CD4-positive, alpha-beta memory T cell (primary cell): Measurements from ENCODE around the gene ZNF609. TPM values are rescaled to one million over a fixed set of nuclear protein-coding genes. Genes with fewer than 3 reads are reported as not detected.
"Not testable (repeated sequence)": the region's sequence is repeated elsewhere in the genome, so short reads cannot be mapped to it uniquely, and the experiment has no call there.

Source experiments
- CTCF ChIA-PET: fragments of 350-600 bp; sonication (Branson Sonifier 250); formaldehyde crosslinking; loops from one replicate; lab custom pipeline; 2021; ENCODE audit warnings: inconsistent platforms; ENCODE audit not compliant: partially characterized antibody; lab: Charles Lee
- POLR2A ChIA-PET: fragments of 350-600 bp; sonication (Branson Sonifier 250); formaldehyde crosslinking; loops from one replicate; lab custom pipeline; 2021; ENCODE audit not compliant: partially characterized antibody; lab: Charles Lee
- DNase-seq, 5 donors: peaks; one replicate each; pipeline versions ENCODE4 v3.0.0 to v3.0.0-alpha.2; 2020 to 2022; ENCODE audit warnings: mixed read lengths in 1 of 5
- H3K27ac ChIP-seq: one replicate; pipeline ENCODE4 v1.7.0; 2013; ENCODE audit warnings: low read depth, low read length
- H3K27me3 ChIP-seq: 2 replicates; pipeline ENCODE4 v1.7.0; 2013; ENCODE audit warnings: mild to moderate bottlenecking, low read length, moderate library complexity; ENCODE audit not compliant: insufficient read depth
- H3K36me3 ChIP-seq: 2 replicates; pipeline ENCODE4 v1.7.0; 2013; ENCODE audit warnings: mild to moderate bottlenecking, low read length, moderate library complexity; ENCODE audit not compliant: insufficient read depth
- H3K4me1 ChIP-seq: 2 replicates; pipeline ENCODE4 v1.7.0; 2013; ENCODE audit warnings: mild to moderate bottlenecking, low read length, moderate library complexity; ENCODE audit not compliant: insufficient read depth
- H3K4me3 ChIP-seq, 2 donors: one replicate each; pipeline ENCODE4 v1.7.0; 2013; ENCODE audit warnings: low read length in 2 of 2, mild to moderate bottlenecking in 1 of 2
- H3K9me3 ChIP-seq, 2 donors: one replicate each; pipeline ENCODE4 v1.7.0; 2013; ENCODE audit warnings: low read length in 2 of 2, control low read depth in 1 of 2; ENCODE audit not compliant: control insufficient read depth in 1 of 2
- H3K27ac Mint-ChIP-seq, 7 donors: one replicate each; pipeline ENCODE4 v1.8.0; 2020 to 2021; ENCODE audit warnings: mixed read lengths in 7 of 7, mild to moderate bottlenecking in 6 of 7, inconsistent platforms in 3 of 7, moderate library complexity in 3 of 7
- H3K27me3 Mint-ChIP-seq, 2 donors: one replicate each; pipeline ENCODE4 v1.8.0; 2020 to 2021; ENCODE audit warnings: mixed read lengths in 2 of 2
- H3K36me3 Mint-ChIP-seq, 2 donors: one replicate each; pipeline ENCODE4 v1.8.0; 2020 to 2021; ENCODE audit warnings: mixed read lengths in 2 of 2, inconsistent platforms in 1 of 2, mild to moderate bottlenecking in 1 of 2
- H3K4me1 Mint-ChIP-seq, 4 donors: one replicate each; pipeline ENCODE4 v1.8.0; 2020 to 2021; ENCODE audit warnings: mixed read lengths in 4 of 4, mild to moderate bottlenecking in 1 of 4
- H3K4me3 Mint-ChIP-seq, 8 donors: one replicate each; pipeline ENCODE4 v1.8.0; 2020 to 2021; ENCODE audit warnings: mixed read lengths in 8 of 8, mild to moderate bottlenecking in 7 of 8, moderate library complexity in 6 of 8, inconsistent platforms in 3 of 8
- H3K9me3 Mint-ChIP-seq, 8 donors: one replicate each; pipeline ENCODE4 v1.8.0; 2020 to 2021; ENCODE audit warnings: mixed read lengths in 8 of 8, mild to moderate bottlenecking in 5 of 8, inconsistent platforms in 3 of 8, moderate library complexity in 1 of 8
- intact Hi-C: fragments of 100-400 bp; cut with micrococcal nuclease; formaldehyde crosslinking; loops from one replicate; pipeline ENCODE4 v1.15.1; 2023
- polyA plus RNA-seq, 2 donors: library from polyadenylated mRNA; unstranded; fragments of 300-500 nt; fragmentation: Illumina TruSeq; gene quantifications; one replicate each; pipeline ENCODE4 v1.2.3, GENCODE V29; 2021
- total RNA-seq, 2 experiments: library from RNA; stranded (reverse); gene quantifications; one replicate each; pipeline ENCODE4 v1.2.3, GENCODE V29; 2021

The ZNF609 gene
- total and polyA plus RNA-seq, 4 experiments from 2014 or later, result 1.4 to 56.9 (median 35.1) TPM

DNA sequence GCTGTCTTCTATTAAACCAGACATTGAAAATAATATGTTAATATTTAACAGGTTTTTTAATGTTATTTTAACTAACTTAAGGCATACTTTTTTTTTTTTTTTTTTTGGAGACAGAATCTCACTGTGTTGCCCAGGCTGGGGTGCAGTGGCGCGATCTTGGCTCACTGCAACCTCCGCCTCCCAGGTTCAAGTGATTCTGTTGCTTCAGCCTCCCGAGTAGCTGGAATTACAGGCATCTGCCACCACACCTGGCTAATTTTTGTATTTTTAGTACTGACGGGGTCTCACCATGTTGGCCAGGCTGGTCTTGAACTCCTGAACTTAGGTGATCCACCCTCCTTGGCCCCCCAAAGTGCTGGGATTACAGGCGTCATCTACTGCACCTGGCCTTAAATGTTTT is 147.0 kb downstream of the ZNF609 start:
- H3K27ac Mint-ChIP-seq, H3K36me3 Mint-ChIP-seq, H3K9me3 ChIP-seq, H3K27me3 ChIP-seq, intact Hi-C loops, H3K36me3 ChIP-seq, H3K27me3 Mint-ChIP-seq, H3K27ac ChIP-seq, DNase-seq, H3K9me3 Mint-ChIP-seq, CTCF ChIA-PET, H3K4me3 Mint-ChIP-seq, H3K4me3 ChIP-seq: not testable (repeated sequence)
- peaks cover 19 to 53% (median 39%) of the 10 kb centered on the region in 4 donors for H3K4me1 Mint-ChIP-seq
- peaks cover 25% of the 10 kb centered on the region for H3K4me1 ChIP-seq
- POLR2A ChIA-PET, result interaction anchor here (1.0 kb wide), 1 partner anchor 10 kb away, joined by 3 read pairs; no protein-coding TSS in a partner anchor

DNA sequence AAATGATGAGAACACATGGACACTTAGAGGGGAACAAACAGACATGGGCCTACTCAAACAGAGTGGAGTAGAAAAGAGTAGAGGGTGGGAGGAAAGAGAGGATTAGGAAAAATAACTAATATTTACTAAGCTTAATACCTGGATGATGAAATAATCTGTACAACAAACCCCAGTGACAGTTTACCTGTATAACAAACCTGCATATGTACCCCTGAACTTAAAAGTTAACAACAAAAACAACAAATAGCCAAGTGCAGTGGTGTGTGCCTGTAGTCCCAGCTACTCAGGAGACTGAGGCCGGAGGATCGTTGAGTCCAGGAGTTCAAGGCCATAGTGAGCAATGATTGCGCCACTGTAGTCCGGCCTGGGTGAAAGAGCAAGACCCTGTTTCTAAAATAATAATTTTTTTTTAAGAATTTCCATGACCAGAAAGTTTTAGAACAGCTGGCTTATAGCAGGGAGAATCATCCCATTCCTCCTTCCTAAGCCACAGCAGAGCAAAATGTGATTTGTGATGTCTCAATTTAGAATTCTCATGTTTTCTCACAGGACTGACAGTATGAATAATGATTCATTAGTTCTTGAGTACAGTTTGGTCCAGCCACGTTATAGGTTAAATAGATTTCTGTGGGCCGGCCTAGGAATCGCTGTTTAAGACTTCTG is 150.0 kb downstream of the ZNF609 start:
- Histone ChIP-seq H3K4me3 (no peak overlapping the region), H3K9me3 (no peaks in the 10 kb centered on the region), H3K36me3 (no peaks in the 10 kb centered on the region), H3K27me3 (no peaks in the 10 kb centered on the region), H3K4me1 (peaks cover 14% of the 10 kb centered on the region), H3K27ac (no peak overlapping the region)
- peaks cover 19 to 40% (median 30%) of the 10 kb centered on the region in 4 donors for H3K4me1 Mint-ChIP-seq
- ChIA-PET POLR2A (interaction anchor here (0.8 to 1.1 kb wide), 2 partner anchors 26 to 38 kb away, joined by 3 read pairs; no protein-coding TSS in a partner anchor), CTCF (interaction anchor here (0.9 to 1.4 kb wide), 2 partner anchors 13 to 17 kb away, joined by 3 to 4 read pairs; no protein-coding TSS in a partner anchor)
- DNase-seq, result no peak
- H3K9me3 Mint-ChIP-seq, result no peaks in the 10 kb centered on the region
- H3K27ac Mint-ChIP-seq, result peak overlapping the region in 6 of 7 donors; percentile 7 to 72 (median 35)
- H3K36me3 Mint-ChIP-seq, result peaks cover 0 to 3% of the 10 kb centered on the region in 2 donors
- H3K27me3 Mint-ChIP-seq, result no peaks in the 10 kb centered on the region
- intact Hi-C loops, result no loop called here
- no peak overlapping the region for H3K4me3 Mint-ChIP-seq

DNA sequence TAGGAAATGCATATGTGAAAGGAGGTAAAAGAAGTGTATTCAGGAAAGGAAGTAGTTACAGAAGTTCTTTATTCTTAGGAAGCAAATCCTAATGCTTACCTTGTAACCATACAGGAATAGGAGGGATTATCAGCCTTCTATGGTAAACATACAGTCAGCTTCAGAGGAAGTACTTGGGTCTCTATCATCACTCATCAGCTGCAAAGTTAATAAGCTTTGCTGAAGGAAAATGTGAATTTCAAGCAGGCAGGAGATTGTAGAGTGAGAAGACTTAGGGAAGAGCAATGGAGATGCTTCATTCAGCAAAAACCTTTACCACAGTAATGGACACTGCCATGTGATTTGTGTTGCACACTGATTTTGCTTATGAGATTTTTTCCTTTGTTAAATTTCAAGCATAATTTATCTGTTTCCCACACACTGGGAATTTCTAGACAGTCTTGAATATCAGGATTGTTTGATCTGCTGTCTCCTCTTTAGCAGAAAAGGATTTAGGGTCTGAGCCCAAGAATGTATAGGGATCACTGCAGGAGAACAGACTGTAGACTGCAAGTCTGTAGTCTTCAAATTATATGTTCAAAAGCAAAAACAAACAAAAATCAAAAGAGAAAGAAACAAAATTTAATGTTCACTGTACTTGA is 150.8 kb downstream of the ZNF609 start:
- Histone ChIP-seq H3K36me3 (no peaks in the 10 kb centered on the region), H3K9me3 (no peaks in the 10 kb centered on the region), H3K4me1 (peaks cover 22% of the 10 kb centered on the region), H3K27ac (no peak overlapping the region), H3K27me3 (no peaks in the 10 kb centered on the region), H3K4me3 (no peak overlapping the region)
- ChIA-PET CTCF (interaction anchor here (0.9 to 1.4 kb wide), 2 partner anchors 12 to 17 kb away, joined by 3 to 4 read pairs; no protein-coding TSS in a partner anchor), POLR2A (no interaction called here)
- DNase-seq, result no peak
- peaks cover 0 to 3% of the 10 kb centered on the region in 2 donors for H3K36me3 Mint-ChIP-seq
- H3K27ac Mint-ChIP-seq, result peak overlapping the region; percentile 7 to 75 (median 28)
- H3K9me3 Mint-ChIP-seq, result no peaks in the 10 kb centered on the region
- no peaks in the 10 kb centered on the region for H3K27me3 Mint-ChIP-seq
- peak overlapping the region in 1 of 8 donors; percentile 52 for H3K4me3 Mint-ChIP-seq
- H3K4me1 Mint-ChIP-seq, result peaks cover 25 to 47% (median 37%) of the 10 kb centered on the region in 4 donors
- intact Hi-C loops, result no loop called here

DNA sequence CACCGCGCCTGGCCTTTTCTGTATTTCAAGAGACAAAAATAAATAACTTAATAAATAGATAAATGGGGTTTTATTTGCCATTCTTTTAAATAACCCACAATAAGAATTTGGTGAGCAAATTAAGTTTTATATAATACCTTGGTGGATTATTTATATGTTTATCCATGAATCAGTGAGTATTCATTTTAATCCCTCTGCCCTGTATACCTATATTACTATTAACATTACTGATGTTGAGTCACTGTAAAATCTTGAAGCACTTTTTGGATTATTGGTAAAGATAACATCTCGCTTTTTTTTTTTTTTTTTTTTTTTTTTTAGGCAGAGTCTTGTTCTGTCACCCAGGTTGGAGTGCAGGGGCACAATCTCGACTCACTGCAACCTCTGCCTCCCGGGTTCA is 154.1 kb downstream of the ZNF609 start:
- CTCF ChIA-PET, result no interaction called here
- Histone ChIP-seq H3K27me3 (no peaks in the 10 kb centered on the region), H3K4me3 (no peak overlapping the region), H3K27ac (no peak overlapping the region), H3K36me3 (no peaks in the 10 kb centered on the region), H3K9me3 (no peaks in the 10 kb centered on the region), H3K4me1 (peaks cover 44% of the 10 kb centered on the region)
- Mint-ChIP-seq H3K27ac (no peak overlapping the region), H3K36me3 (peaks cover 0 to 3% of the 10 kb centered on the region in 2 donors), H3K4me1 (peaks cover 34 to 58% (median 48%) of the 10 kb centered on the region in 4 donors), H3K9me3 (peaks cover 0 to 4% (median 0%) of the 10 kb centered on the region in 8 donors), H3K27me3 (no peaks in the 10 kb centered on the region), H3K4me3 (no peak overlapping the region)
- no peak for DNase-seq
- POLR2A ChIA-PET, result no interaction called here
- intact Hi-C loops, result no loop called here

DNA sequence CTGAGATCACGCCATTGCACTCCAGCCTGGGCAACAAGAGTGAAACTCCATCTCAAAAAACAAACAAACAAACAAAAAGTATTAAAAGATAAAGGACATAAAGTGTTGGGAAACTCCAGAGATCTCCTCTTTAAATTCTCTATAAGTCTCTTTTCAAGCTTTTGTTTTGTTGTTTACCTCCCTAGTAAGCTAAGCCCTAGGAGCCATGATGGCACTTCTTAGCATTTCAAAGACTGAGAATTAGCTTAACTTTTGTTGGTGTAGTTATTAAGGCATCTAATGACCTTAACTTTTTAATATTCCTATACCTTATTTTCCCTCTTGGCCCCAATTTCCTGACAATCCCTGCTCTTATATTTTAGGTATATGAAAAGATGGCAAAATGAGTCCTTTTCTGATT is 157.3 kb downstream of the ZNF609 start:
- peaks cover 0 to 3% of the 10 kb centered on the region in 2 donors for H3K36me3 Mint-ChIP-seq

DNA sequence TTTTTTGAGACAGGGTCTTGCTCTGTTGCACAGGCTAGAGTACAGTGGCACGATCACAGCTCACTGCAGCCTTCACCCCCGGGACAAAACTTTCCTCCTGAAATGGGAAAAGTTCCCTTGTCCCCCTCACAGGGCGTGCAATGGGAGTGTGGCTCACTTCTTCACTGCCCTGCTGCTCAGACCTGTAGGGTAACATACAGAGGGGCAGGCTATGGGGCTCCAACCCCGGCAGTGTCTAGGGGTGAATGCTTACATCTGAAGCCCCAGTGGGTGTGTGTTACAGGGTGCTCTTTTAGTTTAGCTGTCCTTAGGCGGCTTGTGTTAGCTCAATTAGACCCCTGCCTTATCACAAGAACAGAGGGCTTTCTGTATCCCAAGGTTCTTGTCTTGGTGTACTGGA is 157.8 kb downstream of the ZNF609 start:
- DNase-seq, result no peak
- Histone ChIP-seq H3K4me3 (no peak overlapping the region), H3K9me3 (no peaks in the 10 kb centered on the region), H3K27ac (no peak overlapping the region), H3K27me3 (no peaks in the 10 kb centered on the region), H3K4me1 (peaks cover 71% of the 10 kb centered on the region), H3K36me3 (no peaks in the 10 kb centered on the region)
- CTCF ChIA-PET, result interaction anchor here (2.0 kb wide), 1 partner anchor 17 kb away, joined by 5 read pairs; no protein-coding TSS in a partner anchor
- peaks cover 0 to 4% (median 0%) of the 10 kb centered on the region in 8 donors for H3K9me3 Mint-ChIP-seq
- H3K27ac Mint-ChIP-seq, result peak overlapping the region in 2 of 7 donors; percentile 16 to 17
- intact Hi-C loops, result no loop called here
- H3K4me3 Mint-ChIP-seq, result peak overlapping the region in 2 of 8 donors; percentile 28 to 40
- no peaks in the 10 kb centered on the region for H3K27me3 Mint-ChIP-seq
- peaks cover 0 to 3% of the 10 kb centered on the region in 2 donors for H3K36me3 Mint-ChIP-seq
- H3K4me1 Mint-ChIP-seq, result peaks cover 58 to 74% (median 66%) of the 10 kb centered on the region in 4 donors
- POLR2A ChIA-PET, result no interaction called here

More for the DNA sequence above, 157.3 kb downstream of the ZNF609 start:
- ChIA-PET CTCF (interaction anchor here (2.0 kb wide), 1 partner anchor 17 kb away, joined by 5 read pairs; no protein-coding TSS in a partner anchor), POLR2A (no interaction called here)
- no peaks in the 10 kb centered on the region for H3K36me3 ChIP-seq
- peaks cover 0 to 4% (median 0%) of the 10 kb centered on the region in 8 donors for H3K9me3 Mint-ChIP-seq
- H3K4me1 ChIP-seq, result peaks cover 67% of the 10 kb centered on the region
- no peak overlapping the region for H3K27ac ChIP-seq
- peak overlapping the region in 1 of 7 donors; percentile 16 for H3K27ac Mint-ChIP-seq
- H3K4me1 Mint-ChIP-seq, result peaks cover 55 to 72% (median 63%) of the 10 kb centered on the region in 4 donors
- H3K27me3 ChIP-seq, result no peaks in the 10 kb centered on the region
- peak overlapping the region in 2 of 8 donors; percentile 31 to 40 for H3K4me3 Mint-ChIP-seq
- H3K9me3 ChIP-seq, result no peaks in the 10 kb centered on the region
- intact Hi-C loops, result no loop called here
- H3K27me3 Mint-ChIP-seq, result no peaks in the 10 kb centered on the region
- no peak for DNase-seq
- no peak overlapping the region for H3K4me3 ChIP-seq

DNA sequence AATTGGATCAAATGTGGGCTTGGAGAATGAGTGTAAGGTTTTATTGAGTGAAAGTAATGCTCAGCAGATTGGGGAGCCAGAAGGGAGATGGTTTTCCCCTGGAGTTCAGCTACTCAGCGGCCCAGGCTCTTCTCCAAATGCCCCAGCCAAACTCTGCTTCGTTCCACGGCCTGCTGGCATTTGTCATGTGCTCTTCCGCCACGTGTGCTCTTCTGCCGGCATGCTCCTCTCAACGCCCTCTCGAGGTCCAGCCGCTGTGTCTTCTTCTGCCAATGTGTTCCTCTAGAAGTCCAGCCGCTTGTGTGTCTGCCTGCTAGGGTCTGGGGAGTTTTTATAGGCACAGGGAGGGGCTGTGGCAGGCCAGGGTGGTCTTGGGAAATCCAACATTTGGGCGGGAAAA is 158.2 kb downstream of the ZNF609 start:
- CTCF ChIA-PET, result interaction anchor here (0.9 to 2.0 kb wide), 3 partner anchors 16 to 192 kb away, joined by 3 to 5 read pairs (median 5); no protein-coding TSS in a partner anchor
- Mint-ChIP-seq H3K9me3 (peaks cover 0 to 4% (median 0%) of the 10 kb centered on the region in 8 donors), H3K27ac (peak overlapping the region in 4 of 7 donors; percentile 17 to 67 (median 63)), H3K27me3 (no peaks in the 10 kb centered on the region), H3K4me3 (peak overlapping the region in 5 of 8 donors; percentile 12 to 80 (median 30)), H3K36me3 (peaks cover 0 to 3% of the 10 kb centered on the region in 2 donors), H3K4me1 (peaks cover 60 to 78% (median 69%) of the 10 kb centered on the region in 4 donors)
- intact Hi-C loops, result no loop called here
- Histone ChIP-seq H3K27ac (no peak overlapping the region), H3K4me3 (no peak overlapping the region), H3K4me1 (peaks cover 75% of the 10 kb centered on the region), H3K36me3 (no peaks in the 10 kb centered on the region), H3K27me3 (no peaks in the 10 kb centered on the region), H3K9me3 (no peaks in the 10 kb centered on the region)
- POLR2A ChIA-PET, result no interaction called here
- DNase-seq, result no peak
